ENCODE measurements around the gene NR4A1. TPM values are rescaled to one million over a fixed set of nuclear protein-coding genes. Genes with fewer than 3 reads are reported as not detected.

Gene NR4A1
- total and polyA plus RNA-seq, 9 of the 15 experiments (the other 6 are each of a cell fraction or from before 2014, with no cell fraction given) = 0.07 to 4.7 (median 1.9) TPM; not detected in 1

DNA sequence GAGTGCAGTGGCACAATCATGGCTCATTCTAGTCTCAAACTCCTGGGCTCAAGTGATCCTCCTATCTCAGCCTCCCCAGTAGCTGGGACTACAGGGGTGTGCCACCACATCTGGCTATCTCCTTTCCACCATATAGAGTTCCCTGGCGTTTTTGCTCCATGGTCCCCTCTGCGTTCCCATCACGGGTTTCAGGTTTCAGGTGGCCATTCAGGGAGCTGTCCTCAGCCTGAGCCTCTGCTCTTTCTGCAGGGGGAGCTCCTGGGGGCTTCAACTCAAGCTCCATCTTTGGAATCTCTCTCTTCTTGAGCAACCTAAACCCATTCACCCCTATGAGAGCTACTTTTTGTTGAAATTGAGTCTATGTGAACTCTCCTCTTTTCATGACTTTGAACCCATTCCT lies 39.8 kb downstream of the NR4A1 start (continued):
- TF ChIP-seq, protein P1, sequence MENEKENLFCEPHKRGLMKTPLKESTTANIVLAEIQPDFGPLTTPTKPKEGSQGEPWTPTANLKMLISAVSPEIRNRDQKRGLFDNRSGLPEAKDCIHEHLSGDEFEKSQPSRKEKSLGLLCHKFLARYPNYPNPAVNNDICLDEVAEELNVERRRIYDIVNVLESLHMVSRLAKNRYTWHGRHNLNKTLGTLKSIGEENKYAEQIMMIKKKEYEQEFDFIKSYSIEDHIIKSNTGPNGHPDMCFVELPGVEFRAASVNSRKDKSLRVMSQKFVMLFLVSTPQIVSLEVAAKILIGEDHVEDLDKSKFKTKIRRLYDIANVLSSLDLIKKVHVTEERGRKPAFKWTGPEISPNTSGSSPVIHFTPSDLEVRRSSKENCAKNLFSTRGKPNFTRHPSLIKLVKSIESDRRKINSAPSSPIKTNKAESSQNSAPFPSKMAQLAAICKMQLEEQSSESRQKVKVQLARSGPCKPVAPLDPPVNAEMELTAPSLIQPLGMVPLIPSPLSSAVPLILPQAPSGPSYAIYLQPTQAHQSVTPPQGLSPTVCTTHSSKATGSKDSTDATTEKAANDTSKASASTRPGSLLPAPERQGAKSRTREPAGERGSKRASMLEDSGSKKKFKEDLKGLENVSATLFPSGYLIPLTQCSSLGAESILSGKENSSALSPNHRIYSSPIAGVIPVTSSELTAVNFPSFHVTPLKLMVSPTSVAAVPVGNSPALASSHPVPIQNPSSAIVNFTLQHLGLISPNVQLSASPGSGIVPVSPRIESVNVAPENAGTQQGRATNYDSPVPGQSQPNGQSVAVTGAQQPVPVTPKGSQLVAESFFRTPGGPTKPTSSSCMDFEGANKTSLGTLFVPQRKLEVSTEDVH (IDR thresholded peaks at IDR 0.05; ENCODE audit: low read depth, partially characterized antibody) = no peak
- no peak for TF ChIP-seq EGR1 (conservative IDR thresholded peaks at IDR 0.05)
- no peak for TF ChIP-seq ASH1L (IDR thresholded peaks at IDR 0.05; ENCODE audit: borderline replicate concordance, low read depth, partially characterized antibody)
- TF ChIP-seq, protein P2, sequence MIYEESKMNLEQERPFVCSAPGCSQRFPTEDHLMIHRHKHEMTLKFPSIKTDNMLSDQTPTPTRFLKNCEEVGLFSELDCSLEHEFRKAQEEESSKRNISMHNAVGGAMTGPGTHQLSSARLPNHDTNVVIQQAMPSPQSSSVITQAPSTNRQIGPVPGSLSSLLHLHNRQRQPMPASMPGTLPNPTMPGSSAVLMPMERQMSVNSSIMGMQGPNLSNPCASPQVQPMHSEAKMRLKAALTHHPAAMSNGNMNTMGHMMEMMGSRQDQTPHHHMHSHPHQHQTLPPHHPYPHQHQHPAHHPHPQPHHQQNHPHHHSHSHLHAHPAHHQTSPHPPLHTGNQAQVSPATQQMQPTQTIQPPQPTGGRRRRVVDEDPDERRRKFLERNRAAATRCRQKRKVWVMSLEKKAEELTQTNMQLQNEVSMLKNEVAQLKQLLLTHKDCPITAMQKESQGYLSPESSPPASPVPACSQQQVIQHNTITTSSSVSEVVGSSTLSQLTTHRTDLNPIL (CRISPR knock-in tag; IDR thresholded peaks at IDR 0.05) = no peak
- TF ChIP-seq NR4A1 (CRISPR knock-in tag; IDR thresholded peaks at IDR 0.05) = no peak
- TF ChIP-seq NR4A1 (tag; IDR thresholded peaks at IDR 0.05) = no peak
- TF ChIP-seq, protein P3, sequence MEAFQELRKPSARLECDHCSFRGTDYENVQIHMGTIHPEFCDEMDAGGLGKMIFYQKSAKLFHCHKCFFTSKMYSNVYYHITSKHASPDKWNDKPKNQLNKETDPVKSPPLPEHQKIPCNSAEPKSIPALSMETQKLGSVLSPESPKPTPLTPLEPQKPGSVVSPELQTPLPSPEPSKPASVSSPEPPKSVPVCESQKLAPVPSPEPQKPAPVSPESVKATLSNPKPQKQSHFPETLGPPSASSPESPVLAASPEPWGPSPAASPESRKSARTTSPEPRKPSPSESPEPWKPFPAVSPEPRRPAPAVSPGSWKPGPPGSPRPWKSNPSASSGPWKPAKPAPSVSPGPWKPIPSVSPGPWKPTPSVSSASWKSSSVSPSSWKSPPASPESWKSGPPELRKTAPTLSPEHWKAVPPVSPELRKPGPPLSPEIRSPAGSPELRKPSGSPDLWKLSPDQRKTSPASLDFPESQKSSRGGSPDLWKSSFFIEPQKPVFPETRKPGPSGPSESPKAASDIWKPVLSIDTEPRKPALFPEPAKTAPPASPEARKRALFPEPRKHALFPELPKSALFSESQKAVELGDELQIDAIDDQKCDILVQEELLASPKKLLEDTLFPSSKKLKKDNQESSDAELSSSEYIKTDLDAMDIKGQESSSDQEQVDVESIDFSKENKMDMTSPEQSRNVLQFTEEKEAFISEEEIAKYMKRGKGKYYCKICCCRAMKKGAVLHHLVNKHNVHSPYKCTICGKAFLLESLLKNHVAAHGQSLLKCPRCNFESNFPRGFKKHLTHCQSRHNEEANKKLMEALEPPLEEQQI (IDR thresholded peaks at IDR 0.05) = no peak
- TF ChIP-seq, protein P4, sequence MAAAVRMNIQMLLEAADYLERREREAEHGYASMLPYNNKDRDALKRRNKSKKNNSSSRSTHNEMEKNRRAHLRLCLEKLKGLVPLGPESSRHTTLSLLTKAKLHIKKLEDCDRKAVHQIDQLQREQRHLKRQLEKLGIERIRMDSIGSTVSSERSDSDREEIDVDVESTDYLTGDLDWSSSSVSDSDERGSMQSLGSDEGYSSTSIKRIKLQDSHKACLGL (CRISPR knock-in tag; IDR thresholded peaks at IDR 0.05; ENCODE audit: borderline replicate concordance, poor library complexity, severe bottlenecking) = no peak
- no peak for TF ChIP-seq LEF1 (IDR thresholded peaks at IDR 0.05)

Measured in K562 (cell line).